GM18858 (cell line): Measurements from ENCODE around the gene PCBP4.

Experiments
- ATAC-seq: cut with Tn5 transposase; IDR thresholded peaks from one replicate; pipeline ENCODE4 v1.9.1; 2021; ENCODE audit not compliant: unreplicated experiment

The PCBP4 gene

DNA sequence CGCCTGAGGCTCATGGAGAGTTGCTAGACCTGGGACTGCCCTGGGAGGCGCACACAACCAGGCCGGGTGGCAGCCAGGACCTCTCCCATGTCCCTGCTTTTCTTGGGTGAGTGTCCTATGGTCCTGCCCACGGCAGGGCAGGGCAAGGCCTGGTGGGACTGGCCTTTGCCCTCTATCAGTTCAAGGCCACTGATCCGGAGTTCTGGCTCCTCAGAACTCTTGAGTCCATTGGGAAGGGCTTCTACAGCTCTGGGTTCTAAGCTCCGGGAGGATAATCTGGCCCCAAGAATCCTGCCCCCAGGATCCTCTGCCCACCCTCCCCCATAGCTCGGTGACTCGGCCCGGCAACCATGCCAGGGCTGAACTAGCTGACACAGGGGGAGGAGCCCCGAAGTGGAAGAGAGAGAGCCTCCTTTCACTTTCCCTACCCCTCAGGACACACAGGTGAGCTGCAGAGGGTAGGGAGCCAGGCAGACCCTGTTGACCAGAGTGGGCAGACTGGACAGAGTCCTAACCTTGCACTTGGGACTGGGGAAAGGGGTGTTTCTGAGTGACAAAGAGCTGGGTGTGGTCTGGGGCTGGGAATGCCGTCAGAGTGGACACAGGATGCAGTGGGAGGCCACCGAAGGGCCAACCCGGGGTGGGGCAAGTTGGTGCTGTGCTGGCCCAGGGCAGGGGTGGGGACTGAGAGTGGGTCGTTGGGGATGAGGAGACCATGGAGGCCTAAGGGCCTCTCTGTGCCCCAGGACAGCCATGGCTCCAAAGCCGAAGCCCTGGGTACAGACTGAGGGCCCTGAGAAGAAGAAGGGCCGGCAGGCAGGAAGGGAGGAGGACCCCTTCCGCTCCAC is 24.4 kb downstream of the PCBP4 start:
- peak; percentile 26 for ATAC-seq

DNA sequence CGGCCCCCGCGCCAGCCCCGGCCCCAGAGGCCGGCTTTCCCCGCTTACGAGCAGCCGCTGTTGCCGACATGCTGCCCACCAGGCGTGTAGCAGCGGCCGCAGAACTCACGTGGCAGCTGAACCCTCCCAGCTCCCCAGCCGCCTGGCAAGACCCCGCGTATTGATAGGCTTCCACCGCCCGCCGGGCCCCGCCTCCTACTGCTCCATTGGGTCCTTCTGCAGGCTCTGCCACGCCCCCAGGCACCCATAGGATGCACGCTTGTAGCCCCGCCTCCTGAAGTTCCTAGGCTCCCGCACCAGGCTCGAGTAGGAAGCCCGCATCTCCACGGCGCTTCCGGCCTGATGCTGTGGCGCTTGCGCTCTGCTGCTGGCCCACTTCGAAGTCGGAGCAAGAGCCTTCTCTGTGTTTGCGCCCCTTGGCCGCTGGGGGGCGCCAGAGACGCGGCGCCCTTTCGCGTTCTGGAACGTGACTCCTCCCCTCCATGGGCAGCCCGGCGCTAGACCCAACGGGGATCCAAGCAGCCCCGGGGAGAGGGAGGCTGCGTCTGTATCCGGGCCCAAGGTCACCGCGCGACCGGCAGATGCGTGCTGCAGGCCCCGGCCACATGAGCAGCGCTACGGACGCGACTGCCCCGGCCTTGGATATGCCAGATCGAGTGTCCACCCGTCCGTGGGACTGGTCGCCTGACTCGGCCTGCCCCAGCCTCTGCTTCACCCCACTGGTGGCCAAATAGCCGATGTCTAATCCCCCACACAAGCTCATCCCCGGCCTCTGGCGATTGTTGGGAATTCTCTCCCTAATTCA is 25.3 kb downstream of the PCBP4 start, which contains the start of the genes PARP3 and RRP9:
Gene PARP3 (plus strand): TSS at position 566 of the 805 bp plus-strand sequence. CDS start 993 bp downstream, outside the sequence.
Gene RRP9 (minus strand): TSS at position 107 of the 805 bp plus-strand sequence. CDS start 37 bp downstream, at position 70.
- peak; percentile 89 for ATAC-seq

DNA sequence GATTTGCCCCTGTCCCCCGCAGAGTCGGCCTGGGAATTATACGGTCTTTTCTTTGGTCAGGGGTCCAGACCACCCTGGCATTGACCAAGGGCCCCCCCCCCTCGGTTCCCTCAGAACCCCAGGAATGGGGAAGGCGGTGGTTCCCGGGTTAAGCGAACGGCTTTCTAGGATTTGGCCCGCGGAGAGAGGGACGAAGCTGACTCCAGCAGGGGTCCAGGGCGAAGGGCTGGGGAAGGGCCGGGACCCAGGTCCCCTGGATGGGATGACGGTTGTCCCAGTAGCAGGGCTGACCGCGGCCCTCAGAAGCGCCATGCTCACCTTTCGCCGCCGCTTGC is 25.8 kb downstream of the PCBP4 start:
- no peak for ATAC-seq

DNA sequence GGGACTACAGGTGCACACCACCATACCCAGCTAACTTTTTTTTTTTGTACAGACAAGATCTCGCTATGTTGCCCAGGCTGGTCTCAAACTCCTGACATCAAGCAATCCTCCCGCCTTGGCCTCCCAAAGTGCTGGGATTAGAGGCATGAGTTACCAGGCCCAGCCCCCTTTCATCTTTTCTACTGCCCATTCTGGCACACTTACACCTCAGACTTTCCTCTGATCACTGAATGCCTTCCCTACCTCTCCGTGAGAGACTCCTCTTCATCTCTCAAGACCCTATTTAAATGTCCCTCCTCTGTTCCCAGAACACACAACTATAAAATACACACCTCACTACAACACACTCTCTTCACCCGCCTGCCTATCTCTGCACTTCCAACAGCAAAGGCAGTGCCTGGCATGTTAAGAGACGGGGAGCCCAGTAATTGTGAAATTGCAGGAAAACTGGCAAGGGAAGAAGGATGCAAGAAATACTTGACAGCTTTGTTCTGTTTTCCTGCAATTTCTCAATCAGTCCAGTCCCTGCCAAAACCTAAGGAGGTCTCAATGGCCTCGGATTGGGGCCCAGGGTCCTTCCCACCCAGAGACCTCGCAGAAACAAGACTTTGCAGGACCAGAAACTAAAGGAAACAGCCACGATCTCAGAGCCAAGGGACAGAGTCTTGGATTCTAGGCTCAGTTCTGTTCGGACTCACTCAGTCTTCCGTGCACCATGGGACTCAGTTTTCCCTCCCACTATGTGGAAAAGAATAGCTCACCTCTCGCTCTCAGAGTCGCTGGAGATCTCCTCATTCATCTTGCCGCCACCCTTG is 26.4 kb downstream of the PCBP4 start:
- no peak for ATAC-seq

DNA sequence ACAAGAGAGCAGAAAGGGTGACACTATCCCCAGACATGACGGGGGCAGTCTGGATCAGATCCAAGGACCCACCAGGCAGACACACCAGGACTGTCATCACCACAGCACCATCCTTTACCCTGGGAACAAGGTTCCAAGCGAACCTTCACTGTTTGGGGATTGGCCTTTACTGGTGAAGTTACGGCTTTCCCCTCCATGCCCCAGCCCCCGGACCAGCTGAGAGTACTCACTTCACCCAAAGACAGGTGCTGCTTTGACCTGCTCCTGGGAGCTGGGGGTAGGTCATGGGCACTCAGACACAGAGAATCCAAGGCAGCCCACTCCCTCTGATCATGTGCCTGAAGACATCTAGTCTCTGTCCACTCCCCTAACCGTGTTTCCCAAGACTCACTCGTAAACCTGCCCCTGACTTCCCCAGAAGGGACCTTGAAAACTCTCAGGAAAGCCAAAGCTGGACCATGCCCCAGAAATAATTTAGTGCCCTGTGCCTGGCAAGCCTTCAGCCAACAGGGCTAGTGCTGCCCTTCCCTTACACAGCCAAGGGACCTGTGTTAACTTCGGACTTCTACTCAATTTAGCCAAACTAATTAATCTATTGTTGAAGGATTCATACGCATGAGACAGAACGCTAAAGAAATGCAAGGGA is 28.4 kb downstream of the PCBP4 start:
- ATAC-seq = no peak

DNA sequence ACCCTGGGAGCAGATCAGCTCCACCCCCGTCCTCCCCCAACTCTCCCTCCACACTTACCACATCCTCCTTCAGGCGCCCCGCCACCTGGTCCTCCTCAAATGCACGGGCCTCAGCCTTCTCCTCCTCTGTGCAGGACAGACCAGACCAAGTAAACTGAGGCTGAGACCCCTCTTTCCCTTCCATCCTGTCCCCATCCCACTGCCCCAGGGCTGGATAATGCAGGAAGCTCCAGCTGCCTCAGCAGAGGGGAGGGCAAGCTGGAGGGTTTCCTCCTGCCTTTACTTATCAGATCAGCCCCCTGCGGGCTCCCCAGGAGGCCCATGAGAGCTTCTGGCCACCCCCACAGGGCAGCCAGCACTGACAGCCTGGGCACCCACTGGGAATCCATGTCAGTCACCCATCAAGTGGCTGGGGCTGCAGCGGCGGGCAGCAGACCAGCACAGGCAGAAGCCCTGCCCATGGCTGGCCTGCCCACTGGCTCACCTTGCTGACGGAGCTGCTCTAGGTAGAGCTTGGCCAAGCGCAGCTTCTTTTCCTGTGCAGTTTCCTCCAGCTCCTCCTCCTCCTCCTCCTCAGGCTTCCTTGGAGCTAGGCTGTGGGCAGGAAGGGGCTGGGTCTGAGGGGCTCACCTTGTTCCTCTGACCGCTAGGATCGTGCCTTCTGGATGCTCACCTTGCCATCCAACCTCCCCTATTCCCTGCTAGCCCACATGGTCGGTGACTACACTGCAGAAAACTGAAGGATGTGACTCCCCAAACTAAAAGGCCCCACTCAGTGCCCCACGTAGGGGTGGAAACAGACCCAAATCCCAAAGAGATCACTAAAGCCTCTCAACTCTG is 29.4 kb downstream of the PCBP4 start:
- ATAC-seq = no peak

DNA sequence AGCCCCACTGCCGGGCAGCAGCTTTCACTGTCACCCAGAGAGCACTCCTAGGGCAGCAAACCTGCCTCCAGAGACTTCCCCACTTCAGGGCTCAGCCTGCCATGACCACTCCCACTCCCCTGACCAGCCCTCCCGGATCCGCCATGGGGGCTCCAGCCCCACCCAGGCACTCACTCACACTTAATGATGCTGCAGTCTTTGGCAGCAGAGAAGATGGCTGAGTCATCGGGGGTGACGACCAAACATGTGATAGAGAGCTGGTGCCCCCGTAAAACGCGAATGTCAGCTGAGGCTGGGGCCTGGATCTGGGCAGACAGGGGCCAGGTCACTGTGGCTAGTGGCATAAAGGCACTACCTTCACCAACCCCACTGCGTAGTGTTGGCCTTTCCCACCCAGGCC is 30.2 kb downstream of the PCBP4 start:
- ATAC-seq = no peak

DNA sequence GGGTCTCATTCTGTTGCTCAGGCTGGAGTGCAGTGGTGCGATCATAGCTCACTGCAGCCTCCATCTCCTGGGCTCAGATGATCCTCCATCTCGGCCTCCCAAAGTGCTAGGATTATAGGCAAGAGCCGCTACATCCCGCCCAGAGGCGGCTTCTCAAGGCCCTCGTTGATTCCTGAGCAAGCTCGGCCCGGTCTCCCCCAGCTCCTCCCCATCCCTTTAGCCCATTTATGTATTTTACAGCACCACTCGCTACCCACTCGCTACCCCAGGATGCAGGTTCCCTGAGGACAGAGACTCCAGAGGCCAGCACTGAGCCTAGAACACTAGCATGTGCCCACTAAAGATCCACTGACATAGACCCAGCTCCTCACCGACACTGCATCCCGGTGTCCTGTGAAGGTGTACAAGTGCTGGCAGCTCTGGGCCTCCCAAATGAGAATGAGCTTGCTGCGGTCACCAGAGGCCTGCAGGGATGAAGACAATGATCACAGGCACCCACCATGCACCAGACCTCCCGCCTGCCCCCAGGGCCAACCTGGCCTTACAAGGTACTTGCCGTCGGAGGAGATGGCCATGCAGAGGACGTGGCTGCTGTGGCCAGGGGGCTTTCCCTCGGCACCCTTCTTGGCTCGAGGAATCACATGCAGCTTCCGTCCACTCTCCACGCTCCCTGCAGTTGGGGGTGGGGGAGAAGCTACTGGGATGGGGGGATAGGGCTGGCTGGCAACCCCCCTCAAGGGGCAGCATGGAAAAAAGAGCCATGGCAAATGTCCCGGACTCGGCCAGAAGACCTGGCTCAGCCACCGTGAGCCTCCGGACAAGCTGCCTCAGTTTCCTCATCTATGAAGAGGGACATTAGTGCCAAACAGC is 31.1 kb downstream of the PCBP4 start:
- no peak for ATAC-seq

DNA sequence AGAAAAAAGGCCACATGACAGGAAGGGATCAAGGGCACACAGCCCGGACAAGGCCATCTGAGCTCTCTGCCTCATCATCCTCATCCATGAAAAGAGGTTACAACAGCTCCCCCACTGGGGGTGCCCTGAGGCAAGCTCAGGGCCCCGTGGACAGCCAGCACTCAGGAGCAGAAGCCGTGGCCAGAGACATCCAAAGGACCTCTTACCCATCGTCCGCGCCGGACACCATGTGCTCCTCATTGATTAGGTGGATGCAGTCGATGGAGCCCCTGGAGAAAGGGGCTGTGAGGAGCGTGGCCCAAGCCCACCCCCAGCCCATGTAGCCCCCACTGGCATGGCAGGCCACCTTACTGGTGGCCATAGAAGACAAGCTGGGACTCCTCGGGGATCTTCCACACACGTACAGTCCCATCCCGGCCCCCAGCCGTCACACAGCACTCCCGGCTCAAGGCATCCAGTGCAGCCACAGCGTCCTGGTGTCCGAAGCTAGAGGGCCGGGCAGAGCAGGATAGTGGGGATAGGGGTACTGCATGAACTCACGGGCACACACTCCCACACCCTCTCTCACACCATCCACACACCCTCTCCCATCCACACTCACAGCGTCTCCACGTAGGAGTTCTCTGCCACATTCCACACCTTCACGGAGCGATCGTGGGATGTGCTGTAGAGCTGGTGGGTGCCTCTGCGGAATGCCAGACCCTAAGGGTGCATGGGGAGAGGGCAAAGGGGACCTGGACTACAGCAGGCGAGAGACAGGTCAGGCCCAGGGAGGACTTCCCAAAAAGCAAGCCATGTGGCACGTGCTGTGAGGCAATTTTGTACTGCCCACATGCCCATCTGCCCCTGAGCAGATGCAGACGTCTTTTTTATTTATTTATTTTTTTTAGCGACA is 32.0 kb downstream of the PCBP4 start:
- no peak for ATAC-seq

DNA sequence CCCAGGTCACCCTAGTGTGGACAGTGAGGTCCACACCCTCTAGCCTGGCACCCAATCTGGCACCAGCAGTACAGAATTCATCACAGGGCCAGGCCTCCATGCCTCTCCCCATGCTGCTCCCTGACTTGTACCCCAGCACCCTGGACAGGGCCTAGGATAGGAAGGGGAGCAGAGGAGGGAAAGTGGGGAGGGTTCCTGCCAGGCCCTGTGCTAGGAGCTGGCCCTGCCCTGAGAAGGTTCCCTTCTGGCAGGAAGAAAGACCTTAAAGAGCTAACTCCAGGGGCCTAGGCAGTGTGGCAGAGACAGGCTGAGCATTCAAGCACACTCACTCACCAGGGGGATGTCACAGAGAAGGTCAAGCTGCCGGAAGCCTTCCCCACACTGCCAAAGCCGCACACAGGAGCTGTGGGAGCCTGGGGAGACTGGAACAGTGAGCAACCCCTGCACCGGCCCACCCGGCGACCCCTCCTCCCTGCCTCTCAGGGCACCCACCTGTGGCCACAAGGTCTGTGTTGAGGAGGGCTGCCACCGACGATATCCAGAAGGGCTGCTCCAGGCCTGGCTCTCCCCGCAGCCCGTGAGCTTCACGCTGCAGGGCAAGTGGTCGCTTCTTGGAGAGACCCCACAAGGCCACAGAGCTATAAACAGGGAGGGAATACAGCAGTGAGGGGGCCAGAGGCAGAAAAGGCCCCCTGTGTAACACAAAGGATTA is 33.0 kb downstream of the PCBP4 start:
- ATAC-seq = no peak

DNA sequence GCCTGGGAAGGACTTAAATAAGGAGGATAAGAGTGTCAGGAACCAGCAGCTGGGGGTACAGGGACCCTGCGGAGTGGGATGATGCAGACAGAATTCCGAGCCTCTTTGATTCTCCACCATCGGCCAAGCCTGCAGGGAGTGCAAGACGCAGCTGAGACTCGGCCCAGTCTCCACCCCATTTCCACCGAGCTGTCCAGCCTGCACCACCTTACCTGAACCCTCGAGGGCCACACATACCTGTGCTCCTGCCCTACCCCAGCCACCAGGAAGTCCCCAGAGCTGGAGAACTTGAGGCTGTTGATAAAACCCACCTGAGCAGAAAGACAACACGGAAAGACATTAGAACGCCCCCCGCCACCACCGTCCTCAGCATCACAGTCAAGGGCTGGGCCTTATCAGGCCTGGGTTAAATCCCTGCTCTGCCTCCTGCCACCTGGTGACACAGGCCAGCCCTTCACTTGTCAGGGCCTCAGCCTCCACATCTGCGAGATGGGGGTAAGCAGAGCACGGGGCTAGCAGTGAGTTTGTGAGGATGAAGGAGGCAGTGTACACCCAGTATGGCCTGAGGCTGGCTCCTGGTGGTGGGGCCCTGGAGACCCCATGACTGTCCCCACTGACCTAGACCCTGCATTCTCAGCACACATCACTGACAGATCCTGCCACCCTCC is 33.6 kb downstream of the PCBP4 start:
- ATAC-seq = no peak

DNA sequence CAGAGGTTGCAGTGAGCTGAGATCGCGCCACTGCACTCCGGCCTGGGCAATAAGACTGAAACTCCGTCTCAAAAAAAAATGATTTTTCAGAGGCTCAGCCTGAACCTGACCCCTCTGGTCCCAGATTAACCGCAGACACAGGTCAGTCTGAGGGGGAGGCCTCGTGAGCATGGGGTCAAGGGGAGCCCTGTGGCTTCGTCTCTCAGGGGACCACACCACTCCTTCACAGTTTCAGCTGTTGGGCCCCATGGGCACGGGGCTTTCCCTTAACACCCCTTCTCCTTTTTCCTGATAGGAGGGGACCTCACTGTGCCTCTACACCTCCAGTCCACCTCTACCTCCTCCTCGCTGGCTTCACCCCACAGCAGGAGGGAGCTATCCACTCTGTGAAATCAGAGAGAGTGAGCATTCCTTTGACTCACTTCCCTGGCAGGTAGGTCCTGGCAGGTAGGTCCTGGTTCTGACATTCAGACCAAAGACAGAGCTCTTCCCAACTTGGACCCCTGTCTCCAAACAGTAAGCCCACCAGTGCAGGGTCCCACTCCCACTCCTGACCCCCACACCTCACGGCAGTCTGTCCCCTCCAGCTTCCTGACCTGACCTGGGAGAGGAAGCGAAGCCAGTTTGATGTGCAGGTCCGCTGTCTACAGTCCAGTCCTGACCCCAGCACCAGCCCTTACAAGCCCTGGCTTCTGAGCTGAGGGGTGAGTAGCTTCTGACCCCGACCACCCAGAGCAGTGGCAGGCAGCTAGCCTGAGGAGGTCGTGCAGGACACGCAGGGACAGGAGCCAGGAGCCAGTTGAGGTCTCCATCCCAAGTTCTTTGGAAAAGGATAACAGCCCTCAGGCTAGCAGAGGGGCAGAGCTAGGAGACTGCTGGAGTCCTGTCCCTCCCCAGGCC is 34.5 kb downstream of the PCBP4 start:
- no peak for ATAC-seq

DNA sequence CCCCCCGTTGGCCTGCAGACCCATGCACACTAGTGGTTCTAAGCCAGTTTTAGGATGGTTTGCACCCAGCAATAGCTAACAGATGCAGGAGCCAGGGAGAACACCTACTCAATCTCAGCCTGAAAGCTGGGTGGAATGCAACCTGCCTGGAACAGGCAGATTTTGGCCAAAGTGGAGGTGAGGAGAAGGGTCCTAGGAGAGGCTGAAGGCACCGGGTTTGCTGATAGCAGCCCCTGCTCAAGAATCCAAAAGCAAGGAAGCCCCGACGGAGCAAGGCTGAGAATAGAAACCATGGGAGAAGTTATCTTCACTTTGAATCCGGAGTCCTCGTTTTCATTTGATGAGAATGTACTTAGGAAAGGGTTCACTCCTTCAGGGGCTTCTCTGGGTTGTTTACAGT is 35.5 kb downstream of the PCBP4 start:
- ATAC-seq = no peak

DNA sequence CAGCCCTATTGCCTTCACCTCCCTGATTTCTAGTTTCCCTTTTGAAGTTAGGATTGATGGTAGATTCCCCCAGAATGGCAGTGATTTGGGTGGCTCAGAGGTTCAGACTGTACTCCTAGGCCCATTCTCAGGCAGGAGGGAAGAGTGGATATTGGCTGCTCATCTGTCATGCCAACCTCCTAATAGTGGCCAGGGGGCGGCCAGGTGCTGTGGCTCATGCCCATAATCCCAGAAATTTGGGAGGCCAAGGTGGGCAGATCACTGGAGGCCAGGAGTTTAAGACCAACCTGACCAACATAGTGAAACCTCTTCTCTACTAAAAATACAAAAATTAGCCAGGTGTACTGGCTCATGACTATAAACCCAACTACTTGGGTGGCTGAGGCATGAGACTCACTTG is 36.8 kb downstream of the PCBP4 start:
- no peak for ATAC-seq

DNA sequence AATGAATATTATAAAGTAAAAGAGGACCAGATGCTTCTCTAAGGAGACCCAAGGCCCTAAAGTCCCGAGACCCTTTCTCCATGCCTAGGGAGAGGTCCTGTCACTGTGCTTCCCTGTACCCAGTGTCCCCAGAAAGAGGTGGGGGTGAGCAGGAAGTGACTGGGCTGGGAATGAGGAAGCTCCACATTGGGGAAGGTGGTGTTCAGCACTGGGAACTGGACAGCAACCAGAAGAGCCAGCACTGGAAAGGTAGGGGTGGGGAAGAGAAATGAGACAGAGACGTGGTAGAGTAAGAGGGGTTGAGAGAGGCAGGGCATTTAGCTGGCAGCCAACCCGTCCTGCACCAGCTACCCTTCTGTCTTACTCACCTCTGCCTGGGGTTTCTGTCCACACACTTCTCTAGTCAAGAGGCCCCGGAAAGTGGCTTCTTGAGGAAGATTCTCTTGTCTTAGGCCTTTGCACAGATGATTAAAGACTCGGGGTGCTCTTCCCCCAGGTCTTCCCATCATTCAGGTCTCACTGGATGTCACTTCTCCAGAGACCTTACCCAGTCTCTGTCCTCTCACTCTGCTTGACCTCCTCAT is 37.7 kb downstream of the PCBP4 start:
- no peak for ATAC-seq
